ACC112 (cell line): ENCODE data around the gene FTCD.
"Not testable (repeated sequence)": the region's sequence is repeated elsewhere in the genome, so short reads cannot be mapped to it uniquely, and the experiment has no call there.

ENCODE experiments used
- H2AFZ ChIP-seq: fragments of 200-600 bp; sonication (generic); one replicate; pipeline ENCODE4 v1.6.0; 2017; ENCODE audit warnings: antibody characterized with exemption, low read length; ENCODE audit not compliant: unreplicated experiment
- H3K27ac ChIP-seq: fragments of 200-600 bp; sonication (generic); 2 replicates; pipeline ENCODE4 v1.5.1; 2014; ENCODE audit warnings: low read depth, mild to moderate bottlenecking, antibody characterized with exemption, low read length, moderate library complexity
- H3K27me3 ChIP-seq: fragments of 200-600 bp; sonication (generic); 2 replicates; pipeline ENCODE4 v1.6.1; 2014; ENCODE audit warnings: mild to moderate bottlenecking, antibody characterized with exemption, low read length, moderate library complexity, mixed read lengths; ENCODE audit not compliant: insufficient read depth
- H3K36me3 ChIP-seq: fragments of 200-600 bp; sonication (generic); 2 replicates; pipeline ENCODE4 v1.6.1; 2016; ENCODE audit warnings: mild to moderate bottlenecking, antibody characterized with exemption, low read length, moderate library complexity, mixed read lengths; ENCODE audit not compliant: insufficient read depth
- H3K4me1 ChIP-seq: fragments of 200-600 bp; sonication (generic); one replicate; pipeline ENCODE4 v1.6.1; 2016; ENCODE audit warnings: low read length, mixed read lengths; ENCODE audit not compliant: insufficient read depth, unreplicated experiment, control insufficient read depth
- H3K4me3 ChIP-seq: fragments of 200-600 bp; sonication (generic); 2 replicates; pipeline ENCODE4 v1.5.1; 2014; ENCODE audit warnings: mild to moderate bottlenecking, low read depth, low read length
- H3K79me2 ChIP-seq: fragments of 200-600 bp; sonication (generic); one replicate; pipeline ENCODE4 v1.6.0; 2016; ENCODE audit warnings: low read length; ENCODE audit not compliant: control insufficient read depth, unreplicated experiment, insufficient read depth

The FTCD gene

GRCh38 chr21:46141767-46142581, 13.4 kb downstream of the FTCD start:
- H2AFZ ChIP-seq, result no peak overlapping the region
- H3K4me3 ChIP-seq, result no peak overlapping the region
- no peak overlapping the region for H3K27ac ChIP-seq
- H3K4me1 ChIP-seq, result no peaks in the 10 kb centered on the region
- no peaks in the 10 kb centered on the region for H3K27me3 ChIP-seq
- H3K36me3 ChIP-seq, result no peaks in the 10 kb centered on the region
- no peaks in the 10 kb centered on the region for H3K79me2 ChIP-seq

GRCh38 chr21:46140352-46141003, 14.9 kb downstream of the FTCD start:
- not testable (repeated sequence) for H3K4me1 ChIP-seq, H3K4me3 ChIP-seq, H3K27ac ChIP-seq, H3K79me2 ChIP-seq, H2AFZ ChIP-seq, H3K36me3 ChIP-seq, H3K27me3 ChIP-seq

GRCh38 chr21:46139686-46140085, 15.7 kb downstream of the FTCD start:
- H3K4me3 ChIP-seq, result no peak overlapping the region
- no peaks in the 10 kb centered on the region for H3K4me1 ChIP-seq
- H2AFZ ChIP-seq, result no peak overlapping the region
- no peaks in the 10 kb centered on the region for H3K79me2 ChIP-seq
- no peaks in the 10 kb centered on the region for H3K27me3 ChIP-seq
- H3K27ac ChIP-seq, result no peak overlapping the region
- H3K36me3 ChIP-seq, result no peaks in the 10 kb centered on the region

GRCh38 chr21:46138383-46138970, 16.9 kb downstream of the FTCD start:
- H3K27me3 ChIP-seq, result no peaks in the 10 kb centered on the region

GRCh38 chr21:46137908-46138307, 17.5 kb downstream of the FTCD start:
- Histone ChIP-seq H3K27me3 (no peaks in the 10 kb centered on the region), H3K4me3 (no peak overlapping the region), H2AFZ (no peak overlapping the region), H3K36me3 (no peaks in the 10 kb centered on the region), H3K79me2 (no peaks in the 10 kb centered on the region), H3K4me1 (no peaks in the 10 kb centered on the region), H3K27ac (no peak overlapping the region)

More at GRCh38 chr21:46138383-46138970, 16.9 kb downstream of the FTCD start:
- no peaks in the 10 kb centered on the region for H3K36me3 ChIP-seq
- no peak overlapping the region for H2AFZ ChIP-seq
- no peak overlapping the region for H3K27ac ChIP-seq
- H3K79me2 ChIP-seq, result no peaks in the 10 kb centered on the region
- no peaks in the 10 kb centered on the region for H3K4me1 ChIP-seq
- no peak overlapping the region for H3K4me3 ChIP-seq

- Histone ChIP-seq H3K36me3 (0 out of 2 replicates have a peak, but pooled peaks cover 4% of the 10 kb centered on the region), H3K79me2 (no peaks in the 10 kb centered on the region), H3K4me1 (no peaks in the 10 kb centered on the region), H3K4me3 (no peak overlapping the region), H3K27me3 (no peaks in the 10 kb centered on the region), H2AFZ (no peak overlapping the region), H3K27ac (no peak overlapping the region)
These were observed 18.5 kb downstream of the FTCD start for GRCh38 chr21:46136739-46137349.

- Histone ChIP-seq H3K27ac (no peak overlapping the region), H3K79me2 (no peaks in the 10 kb centered on the region), H2AFZ (no peak overlapping the region), H3K36me3 (peaks cover 12% of the 10 kb centered on the region; the same call in 1 of the 2 replicates), H3K4me3 (no peak overlapping the region), H3K4me1 (no peaks in the 10 kb centered on the region), H3K27me3 (no peaks in the 10 kb centered on the region)
These were observed 19.5 kb downstream of the FTCD start for GRCh38 chr21:46135782-46136395.

- Histone ChIP-seq H3K36me3 (peaks cover 29% of the 10 kb centered on the region; the same call in 1 of the 2 replicates), H3K79me2 (no peaks in the 10 kb centered on the region), H3K27ac (no peak overlapping the region), H3K4me3 (no peak overlapping the region), H3K4me1 (no peaks in the 10 kb centered on the region), H2AFZ (no peak overlapping the region), H3K27me3 (no peaks in the 10 kb centered on the region)
These were observed 23.3 kb downstream of the FTCD start for GRCh38 chr21:46131838-46132651.

- H3K4me1 ChIP-seq, result no peaks in the 10 kb centered on the region
- H3K79me2 ChIP-seq, result no peaks in the 10 kb centered on the region
- no peak overlapping the region for H3K4me3 ChIP-seq
- H3K36me3 ChIP-seq, result peaks cover 29% of the 10 kb centered on the region; the same call in 1 of the 2 replicates
- no peak overlapping the region for H3K27ac ChIP-seq
- H3K27me3 ChIP-seq, result no peaks in the 10 kb centered on the region
- H2AFZ ChIP-seq, result no peak overlapping the region
These were observed 23.9 kb downstream of the FTCD start for GRCh38 chr21:46131588-46131837.
